K562 (cell line): Measurements from ENCODE around the gene DYRK2. TPM values are rescaled to one million over a fixed set of nuclear protein-coding genes. Genes with fewer than 3 reads are reported as not detected.

Source experiments
- ATAC-seq: fragments of 200-7000 bp; cut with Tn5 transposase; 3 replicates; pipeline ENCODE4 v1.9.1; 2020; ENCODE audit warnings: moderate library complexity
- BruUV-seq: library from RNA; stranded (reverse); fragments of 400-500 nt; replicated peaks from 2 replicates; lab custom pipeline; 2021; lab: Mats Ljungman, UMichigan
- CTCF ChIA-PET: fragments of 300-600 bp; formaldehyde crosslinking; extraction: SDS; loops from one replicate; lab custom pipeline; 2021; ENCODE audit warnings: low intra/inter-chr PET ratio; lab: Yijun Ruan, JAX
- POLR2A ChIA-PET: fragments of 300-600, 350-650 bp; sonication (Branson Sonifier 250); formaldehyde crosslinking; extraction: SDS; loops from one replicate; lab custom pipeline; 2021; ENCODE audit warnings: antibody characterized with exemption, inconsistent platforms; lab: Yijun Ruan, JAX
- DNase-seq, 4 experiments: peaks; one replicate each; pipeline versions ENCODE4 v3.0.0 to v3.0.0-alpha.2; 2011 to 2018; ENCODE audit warnings: low spot score in 3 of 4, mixed read lengths in 3 of 4; ENCODE audit errors: extremely low read depth in 1 of 4
- FAIRE-seq: peaks from 2 replicates; lab custom pipeline; 2011; peaks lifted over from hg19 to GRCh38; lab: Jason Lieb, UNC
- H2AFZ ChIP-seq: 2 replicates; pipeline ENCODE4 v1.6.0; 2011; ENCODE audit warnings: low read depth, low read length, control low read depth, inconsistent platforms
- H3K27ac ChIP-seq: fragments of 200-600 bp; 3 replicates; pipeline ENCODE4 v1.8.0; 2011; ENCODE audit warnings: low read depth, mild to moderate bottlenecking, control low read depth, inconsistent platforms, low read length, moderate library complexity, mixed read lengths; ENCODE audit errors: extremely low read depth
- H3K27me3 ChIP-seq, 2 experiments: fragments of 300-600 bp in 1 of 2; 2 replicates in 1 of 2; 3 replicates in 1 of 2; pipeline versions ENCODE4 v1.6.0 to v1.8.0; 2011; ENCODE audit warnings: inconsistent platforms in 2 of 2, low read length in 2 of 2, mild to moderate bottlenecking in 1 of 2, mixed read lengths in 1 of 2, moderate library complexity in 1 of 2; ENCODE audit not compliant: control insufficient read depth in 2 of 2, insufficient read depth in 2 of 2
- H3K36me3 ChIP-seq: fragments of 300-600 bp; 3 replicates; pipeline ENCODE4 v1.8.0; 2011; ENCODE audit warnings: mild to moderate bottlenecking, low read length, inconsistent platforms; ENCODE audit not compliant: control insufficient read depth, insufficient read depth
- H3K4me1 ChIP-seq, 2 experiments: fragments of 200-600 bp in 1 of 2; replicated peaks in 1 of 2; 2 replicates in 1 of 2; 3 replicates in 1 of 2; pipeline versions ENCODE4 v1.5.1 to v1.8.0; 2011; ENCODE audit warnings: inconsistent platforms in 2 of 2, low read length in 2 of 2, mild to moderate bottlenecking in 1 of 2, mixed read lengths in 1 of 2, moderate library complexity in 1 of 2; ENCODE audit not compliant: control insufficient read depth in 2 of 2, insufficient read depth in 2 of 2
- H3K4me2 ChIP-seq: 2 replicates; pipeline ENCODE4 v1.6.1; 2011; ENCODE audit warnings: low read length, control low read depth, inconsistent platforms, mixed read lengths; ENCODE audit not compliant: insufficient read depth
- H3K4me3 ChIP-seq: fragments of 200-600 bp; sonication (generic), shearing (Covaris generic); 2 replicates; pipeline ENCODE4 v1.5.1; 2016; ENCODE audit warnings: control low read depth, inconsistent platforms
- H3K79me2 ChIP-seq: fragments of 200-600 bp; 3 replicates; pipeline ENCODE4 v1.8.0; 2011; ENCODE audit warnings: low read length, inconsistent platforms; ENCODE audit not compliant: control insufficient read depth, insufficient read depth
- H3K9ac ChIP-seq, 2 experiments: 2 replicates each; pipeline versions ENCODE4 v1.6.0 to v1.6.1; 2011; ENCODE audit warnings: low read depth in 2 of 2, low read length in 2 of 2, control low read depth in 1 of 2, inconsistent platforms in 1 of 2, mild to moderate bottlenecking in 1 of 2, mixed read lengths in 1 of 2; ENCODE audit not compliant: insufficient read depth in 1 of 2
- H3K9me1 ChIP-seq: one replicate; pipeline ENCODE4 v1.6.0; 2011; ENCODE audit warnings: inconsistent platforms, mild to moderate bottlenecking, low read length, moderate library complexity; ENCODE audit not compliant: control insufficient read depth, insufficient read depth
- H3K9me3 ChIP-seq: replicated peaks from 2 replicates; pipeline ENCODE4 v1.5.1; 2011; ENCODE audit warnings: low read depth, low read length, inconsistent platforms; ENCODE audit not compliant: control insufficient read depth, insufficient read depth
- H4K20me1 ChIP-seq: replicated peaks from 2 replicates; pipeline ENCODE4 v1.6.1; 2011; ENCODE audit warnings: low read length, inconsistent platforms, mixed read lengths; ENCODE audit not compliant: control insufficient read depth, insufficient read depth
- ETV1 ChIP-seq: fragments of 450-650 bp; conservative IDR thresholded peaks from 2 replicates; pipeline ENCODE4 v1.6.1; 2016; ENCODE audit warnings: missing genetic modification characterization, control low read depth, low read depth, missing compliant biosample characterization
- GABPB2 ChIP-seq: fragments of 250-450 bp; sonication (Bioruptor Pico); conservative IDR thresholded peaks from 2 replicates; pipeline ENCODE4 v1.5.1; 2021; ENCODE audit warnings: mild to moderate bottlenecking
- JUN ChIP-seq, 2 experiments: sonication (generic) in 1 of 2; formaldehyde crosslinking in 1 of 2; IDR thresholded peaks; 2 replicates each; pipeline versions ENCODE4 v1.6.1 to v1.8.0; 2012 to 2022; ENCODE audit warnings: borderline replicate concordance in 2 of 2, mild to moderate bottlenecking in 2 of 2, improper control_type of control experiment in 1 of 2, low read depth in 1 of 2, low read length in 1 of 2, missing genetic modification reagents in 1 of 2
- TAF15 ChIP-seq: fragments of 200-400 bp; formaldehyde crosslinking; IDR thresholded peaks from 2 replicates; pipeline ENCODE4 v1.6.1; 2017; ENCODE audit warnings: mild to moderate bottlenecking, low read depth, low read length, moderate library complexity
- ZC3H8 ChIP-seq: fragments of 450-650 bp; IDR thresholded peaks from 2 replicates; pipeline ENCODE4 v1.6.1; 2017
- ZNF263 ChIP-seq: sonication (generic); formaldehyde crosslinking; IDR thresholded peaks from 2 replicates; pipeline ENCODE4 v1.8.0; 2022; ENCODE audit warnings: mild to moderate bottlenecking, missing genetic modification reagents, borderline replicate concordance
- ZNF41 ChIP-seq: fragments of 250-450 bp; sonication (Bioruptor Pico); conservative IDR thresholded peaks from 2 replicates; pipeline ENCODE4 v1.4.0; 2020; ENCODE audit warnings: mild to moderate bottlenecking
- ZSCAN29 ChIP-seq: fragments of 450-650 bp; IDR thresholded peaks from 2 replicates; pipeline ENCODE4 v1.6.1; 2017
- WGBS: fragments of 100-300 bp; shearing (Covaris generic); methylation state at CpG from one replicate; pipeline ENCODE4 v1.1.6; 2016; ENCODE audit warnings: low coverage, mixed read lengths; ENCODE audit not compliant: insufficient coverage; ENCODE audit errors: missing lambda C conversion rate; 5-methylcytosine and 5-hydroxymethylcytosine counted together
- in situ Hi-C: fragments of 300-500 bp; cut with MboI; formaldehyde crosslinking; loops from 4 replicates; pipeline ENCODE4 v1.15.0; 2018; ENCODE audit warnings: inconsistent platforms, mixed read lengths
- intact Hi-C: fragments of 100-400 bp; cut with micrococcal nuclease; formaldehyde crosslinking; loops from 2 replicates; pipeline ENCODE4 v1.14.2; 2022
- polyA plus RNA-seq, 8 experiments: library from polyadenylated mRNA; depleted of rRNA in 4 of 8; stranded (reverse) in 5 of 8; unstranded in 3 of 8; fragments of >200 nt; fragmentation: Nextera tagmentation in 2 of 8; fragmentation: Illumina TruSeq in 1 of 8; extraction: Ambion mirVana in 2 of 8; extraction: Trizol in 1 of 8; gene quantifications; 2 replicates each; pipeline versions ENCODE4 v1.2.1 to v1.2.3, GENCODE V29; 2011 to 2014; ENCODE audit warnings: inconsistent platforms in 1 of 8, missing spikeins in 1 of 8
- total RNA-seq, 7 experiments: library from RNA; depleted of rRNA in 6 of 7; stranded (reverse); fragments of >200 nt in 6 of 7; fragmentation: Illumina TruSeq in 2 of 7; extraction: Trizol in 2 of 7; gene quantifications; 2 replicates each; pipeline versions ENCODE4 v1.2.1 to v1.2.3, GENCODE V29; 2011 to 2021; ENCODE audit warnings: low replicate concordance in 1 of 7
- TF ChIP-seq, protein P1 (sequence below): fragments of 200-800 bp; sonication (Bioruptor generic); IDR thresholded peaks from 2 replicates; pipeline ENCODE4 v1.6.1; 2017; ENCODE audit warnings: missing genetic modification characterization, missing compliant biosample characterization
- TF ChIP-seq, protein P2 (sequence below), 3 experiments: fragments of 200-800 bp in 1 of 3; sonication (Bioruptor generic) in 1 of 3; sonication (generic) in 1 of 3; formaldehyde crosslinking in 1 of 3; IDR thresholded peaks; 2 replicates each; pipeline versions ENCODE4 v1.6.1 to v1.8.0; 2016 to 2022; ENCODE audit warnings: mild to moderate bottlenecking in 2 of 3, missing compliant biosample characterization in 2 of 3, missing genetic modification characterization in 2 of 3, missing genetic modification reagents in 1 of 3
- TF ChIP-seq, protein P3 (sequence below): fragments of 450-650 bp; IDR thresholded peaks from 2 replicates; pipeline ENCODE4 v1.6.1; 2016; ENCODE audit warnings: low read depth, mild to moderate bottlenecking, moderate library complexity

DYRK2 gene
- total and polyA plus RNA-seq, 9 of the 15 experiments (the other 6 are each of a cell fraction or from before 2014, with no cell fraction given) = 1.7 to 15.4 (median 8.4) TPM

DNA sequence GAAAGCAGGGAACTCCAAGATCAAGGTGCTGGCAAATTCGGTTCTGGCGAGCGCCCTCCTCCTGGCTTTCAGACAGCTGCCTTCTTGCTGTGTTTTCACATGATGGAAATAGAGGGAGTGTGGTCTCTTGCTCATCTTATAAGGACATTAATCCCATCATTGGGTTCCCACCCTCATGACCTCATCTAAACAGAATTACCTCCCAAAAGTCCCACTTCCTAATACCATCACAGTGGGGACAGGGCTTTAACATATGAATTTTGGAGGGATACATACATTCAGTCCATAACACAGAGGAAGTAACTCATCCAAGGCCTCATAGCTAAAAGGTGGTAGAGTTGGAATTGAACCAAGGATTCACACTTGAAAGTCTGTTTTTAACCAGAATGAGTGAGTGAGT, 28.6 kb downstream of the DYRK2 start:
- WGBS = 4% methylated on average over 3 of the region's 3 CpGs
- intact Hi-C loops = no loop called here
- ATAC-seq = no peak
- ChIA-PET POLR2A (interaction anchor here (0.5 to 0.6 kb wide), 3 partner anchors 10 to 1540 kb away, joined by 3 read pairs; no protein-coding TSS in a partner anchor), CTCF (no interaction called here)
- no peaks in the 10 kb centered on the region for H3K4me1 ChIP-seq
- H2AFZ ChIP-seq = no peak overlapping the region
- H3K4me3 ChIP-seq = no peak overlapping the region
- H3K4me2 ChIP-seq = no peak overlapping the region
- H3K27me3 ChIP-seq = peaks cover 0 to 3% of the 10 kb centered on the region in 2 experiments; a peak in 2 of 5 replicates
- TF ChIP-seq ZC3H8 = no peak
- no peak for TF ChIP-seq JUN (IDR thresholded peaks at IDR 0.05; ENCODE audit: borderline replicate concordance, low read depth, low read length)
- TF ChIP-seq JUN (CRISPR knock-in tag; IDR thresholded peaks at IDR 0.05; ENCODE audit: borderline replicate concordance) = no peak
- TF ChIP-seq ZNF263 (CRISPR knock-in tag) = no peak
- no peak for TF ChIP-seq TAF15
- no peaks in the 10 kb centered on the region for H3K79me2 ChIP-seq
- no peak overlapping the region for H3K9ac ChIP-seq
- no peaks in the 10 kb centered on the region for H4K20me1 ChIP-seq
- no peak for DNase-seq
- no peaks in the 10 kb centered on the region for H3K9me3 ChIP-seq
- no peaks in the 10 kb centered on the region for H3K36me3 ChIP-seq
- H3K27ac ChIP-seq = no peak overlapping the region
- H3K9me1 ChIP-seq = no peaks in the 10 kb centered on the region
- in situ Hi-C loops = no loop called here
- BruUV-seq = no TSS peak
- FAIRE-seq = no peak

DNA sequence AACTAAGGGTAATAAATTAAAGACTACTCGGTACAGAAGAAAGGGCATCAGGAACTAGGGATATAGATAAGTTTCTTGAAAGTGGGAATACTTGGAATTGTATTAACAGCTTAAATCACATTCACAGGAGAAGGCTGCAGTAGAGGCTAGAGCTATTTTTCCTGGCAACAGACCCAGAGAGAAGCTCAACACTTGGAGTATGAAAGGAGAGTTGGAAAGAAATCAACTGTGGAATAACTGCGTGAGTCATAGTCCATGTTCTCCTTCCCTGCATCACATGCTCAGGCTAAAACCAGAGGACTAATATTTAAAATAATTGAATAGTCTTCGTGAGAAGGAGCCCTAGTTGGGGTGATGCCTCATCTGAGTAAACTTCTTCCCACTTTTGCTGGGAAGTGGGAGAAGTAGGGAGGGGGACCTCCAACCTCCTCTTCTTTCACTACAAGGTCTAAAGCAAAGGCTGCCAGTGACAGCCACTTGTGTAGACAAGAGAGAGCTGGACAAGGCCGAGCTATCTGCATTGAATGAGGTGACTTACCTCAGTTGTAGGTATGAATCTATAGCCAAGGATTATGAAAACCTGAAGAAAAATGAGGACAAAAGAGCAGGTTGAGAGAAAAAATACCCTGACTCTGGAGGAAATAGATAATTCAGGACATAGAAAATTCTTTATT, 32.7 kb downstream of the DYRK2 start:
- no peak overlapping the region for H3K9ac ChIP-seq
- H4K20me1 ChIP-seq = no peaks in the 10 kb centered on the region
- H3K4me1 ChIP-seq = no peaks in the 10 kb centered on the region
- H3K27me3 ChIP-seq = peaks cover 0 to 3% of the 10 kb centered on the region in 2 experiments; a peak in 2 of 5 replicates
- no peaks in the 10 kb centered on the region for H3K9me3 ChIP-seq
- ChIA-PET CTCF (no interaction called here), POLR2A (no interaction called here)
- TF ChIP-seq ZSCAN29 (no peak), ETV1 (tag) (no peak), GABPB2 (CRISPR knock-in tag) (no peak), ZNF41 (CRISPR knock-in tag) (no peak)
- TF ChIP-seq, protein P1, sequence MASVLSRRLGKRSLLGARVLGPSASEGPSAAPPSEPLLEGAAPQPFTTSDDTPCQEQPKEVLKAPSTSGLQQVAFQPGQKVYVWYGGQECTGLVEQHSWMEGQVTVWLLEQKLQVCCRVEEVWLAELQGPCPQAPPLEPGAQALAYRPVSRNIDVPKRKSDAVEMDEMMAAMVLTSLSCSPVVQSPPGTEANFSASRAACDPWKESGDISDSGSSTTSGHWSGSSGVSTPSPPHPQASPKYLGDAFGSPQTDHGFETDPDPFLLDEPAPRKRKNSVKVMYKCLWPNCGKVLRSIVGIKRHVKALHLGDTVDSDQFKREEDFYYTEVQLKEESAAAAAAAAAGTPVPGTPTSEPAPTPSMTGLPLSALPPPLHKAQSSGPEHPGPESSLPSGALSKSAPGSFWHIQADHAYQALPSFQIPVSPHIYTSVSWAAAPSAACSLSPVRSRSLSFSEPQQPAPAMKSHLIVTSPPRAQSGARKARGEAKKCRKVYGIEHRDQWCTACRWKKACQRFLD = no peak
- TF ChIP-seq, protein P2, sequence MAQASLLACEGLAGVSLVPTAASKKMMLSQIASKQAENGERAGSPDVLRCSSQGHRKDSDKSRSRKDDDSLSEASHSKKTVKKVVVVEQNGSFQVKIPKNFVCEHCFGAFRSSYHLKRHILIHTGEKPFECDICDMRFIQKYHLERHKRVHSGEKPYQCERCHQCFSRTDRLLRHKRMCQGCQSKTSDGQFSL (CRISPR knock-in tag; IDR thresholded peaks at IDR 0.05) = no peak
- TF ChIP-seq, protein P2 (tag; IDR thresholded peaks at IDR 0.05) = no peak
- TF ChIP-seq, protein P3, sequence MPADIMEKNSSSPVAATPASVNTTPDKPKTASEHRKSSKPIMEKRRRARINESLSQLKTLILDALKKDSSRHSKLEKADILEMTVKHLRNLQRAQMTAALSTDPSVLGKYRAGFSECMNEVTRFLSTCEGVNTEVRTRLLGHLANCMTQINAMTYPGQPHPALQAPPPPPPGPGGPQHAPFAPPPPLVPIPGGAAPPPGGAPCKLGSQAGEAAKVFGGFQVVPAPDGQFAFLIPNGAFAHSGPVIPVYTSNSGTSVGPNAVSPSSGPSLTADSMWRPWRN = no peak
- no peaks in the 10 kb centered on the region for H3K9me1 ChIP-seq
- no peak overlapping the region for H3K27ac ChIP-seq
- H3K36me3 ChIP-seq = no peaks in the 10 kb centered on the region
- H3K4me3 ChIP-seq = no peak overlapping the region
- no peak for DNase-seq
- no peak for ATAC-seq
- intact Hi-C loops (no loop called here), in situ Hi-C loops (no loop called here)
- FAIRE-seq = no peak
- H3K79me2 ChIP-seq = no peaks in the 10 kb centered on the region
- no peak overlapping the region for H3K4me2 ChIP-seq
- WGBS = 2% methylated on average over 4 of the region's 4 CpGs
- no TSS peak for BruUV-seq
- H2AFZ ChIP-seq = no peak overlapping the region
